GM10266 (cell line): ENCODE results near the gene LEMD2.

Source experiments
- DNase-seq: peaks from one replicate; pipeline ENCODE4 v3.0.0; 2012; ENCODE audit errors: extremely low spot score
- TF ChIP-seq, protein P1 (sequence below): IDR thresholded peaks from 2 replicates; pipeline ENCODE4 v1.5.1; 2012; ENCODE audit warnings: mild to moderate bottlenecking, low read depth; ENCODE audit not compliant: control insufficient read depth, insufficient read depth; ENCODE audit errors: missing control alignments

LEMD2 gene

DNA sequence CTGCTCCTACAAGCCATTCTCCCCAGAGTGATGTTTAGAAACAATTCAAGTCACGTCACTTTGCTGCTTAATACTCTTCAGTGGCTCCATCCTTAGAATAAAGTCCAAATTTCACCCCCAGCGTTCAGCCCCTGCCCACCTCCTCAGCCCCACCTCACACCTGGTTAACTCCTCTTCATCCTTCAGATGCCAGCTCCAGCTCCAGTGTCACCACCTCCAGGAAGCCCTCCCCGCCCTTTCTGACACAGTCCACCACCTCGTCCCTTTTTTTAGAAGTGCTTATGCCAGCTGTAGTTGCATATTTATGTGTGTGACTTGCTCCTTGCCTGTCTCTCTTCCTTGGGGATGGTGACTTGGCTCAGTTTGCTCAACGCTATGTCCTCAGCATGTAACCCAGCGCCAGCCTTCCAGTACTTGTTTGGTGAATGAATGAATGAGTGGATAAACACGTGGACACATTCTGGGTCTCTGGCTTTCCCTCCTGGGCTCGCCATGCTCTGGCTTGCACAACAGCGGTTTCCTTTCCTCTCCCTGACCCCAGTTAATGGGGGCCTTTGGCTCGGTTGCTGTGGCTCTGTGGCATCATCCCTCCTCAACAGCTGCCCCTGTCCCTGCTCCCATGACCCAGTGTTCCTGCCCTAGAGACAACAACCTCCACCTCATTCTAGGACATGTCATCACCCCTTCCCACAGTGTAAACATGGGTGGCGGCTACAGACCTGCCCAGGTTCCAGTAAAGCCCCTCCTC is 38.5 kb downstream of the LEMD2 start:
- TF ChIP-seq, protein P1, sequence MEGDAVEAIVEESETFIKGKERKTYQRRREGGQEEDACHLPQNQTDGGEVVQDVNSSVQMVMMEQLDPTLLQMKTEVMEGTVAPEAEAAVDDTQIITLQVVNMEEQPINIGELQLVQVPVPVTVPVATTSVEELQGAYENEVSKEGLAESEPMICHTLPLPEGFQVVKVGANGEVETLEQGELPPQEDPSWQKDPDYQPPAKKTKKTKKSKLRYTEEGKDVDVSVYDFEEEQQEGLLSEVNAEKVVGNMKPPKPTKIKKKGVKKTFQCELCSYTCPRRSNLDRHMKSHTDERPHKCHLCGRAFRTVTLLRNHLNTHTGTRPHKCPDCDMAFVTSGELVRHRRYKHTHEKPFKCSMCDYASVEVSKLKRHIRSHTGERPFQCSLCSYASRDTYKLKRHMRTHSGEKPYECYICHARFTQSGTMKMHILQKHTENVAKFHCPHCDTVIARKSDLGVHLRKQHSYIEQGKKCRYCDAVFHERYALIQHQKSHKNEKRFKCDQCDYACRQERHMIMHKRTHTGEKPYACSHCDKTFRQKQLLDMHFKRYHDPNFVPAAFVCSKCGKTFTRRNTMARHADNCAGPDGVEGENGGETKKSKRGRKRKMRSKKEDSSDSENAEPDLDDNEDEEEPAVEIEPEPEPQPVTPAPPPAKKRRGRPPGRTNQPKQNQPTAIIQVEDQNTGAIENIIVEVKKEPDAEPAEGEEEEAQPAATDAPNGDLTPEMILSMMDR: no peak
- DNase-seq: no peak

DNA sequence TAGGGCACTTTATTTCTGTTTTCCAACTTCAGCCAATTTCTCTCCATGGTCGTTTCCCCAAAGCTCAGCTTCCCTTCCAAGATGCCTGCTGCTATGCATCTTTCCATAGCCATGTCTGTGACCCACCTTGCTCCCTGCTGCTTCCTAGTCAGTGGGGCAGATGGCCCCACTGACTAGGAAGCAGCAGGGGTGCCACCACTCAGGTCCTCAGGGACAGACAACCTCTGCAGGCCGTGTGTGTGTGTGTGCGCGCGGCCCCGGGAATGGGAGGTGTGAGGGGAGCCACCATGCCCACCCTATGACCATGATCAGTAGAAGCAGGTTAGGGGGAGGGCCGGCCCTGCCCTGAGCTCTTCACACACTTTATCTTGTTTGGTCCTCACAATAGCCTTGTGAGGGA is 39.5 kb downstream of the LEMD2 start:
- TF ChIP-seq, protein P1: no peak

DNA sequence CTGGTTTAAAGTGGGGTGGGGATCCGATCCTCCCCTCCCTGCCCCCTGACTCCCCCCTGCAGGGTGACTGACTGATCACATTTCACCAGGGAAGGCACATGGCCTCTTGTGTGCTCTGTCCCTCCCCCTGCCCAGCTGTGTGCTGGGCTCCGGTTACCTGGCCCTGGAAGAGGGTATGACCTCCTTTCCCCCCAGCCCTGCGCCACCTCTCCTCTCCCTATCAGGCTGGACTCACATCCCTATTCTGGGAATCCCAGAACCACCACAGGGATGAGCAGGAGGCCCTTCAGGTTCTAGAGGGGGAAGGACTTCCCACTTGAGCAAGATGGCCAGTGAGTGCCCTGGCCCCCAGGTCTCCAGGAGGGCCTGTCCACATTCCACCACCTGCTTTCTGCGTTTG is 40.1 kb downstream of the LEMD2 start:
- TF ChIP-seq, protein P1: no peak
- no peak for DNase-seq

More for the DNA sequence above, 39.5 kb downstream of the LEMD2 start:
- DNase-seq: no peak

DNA sequence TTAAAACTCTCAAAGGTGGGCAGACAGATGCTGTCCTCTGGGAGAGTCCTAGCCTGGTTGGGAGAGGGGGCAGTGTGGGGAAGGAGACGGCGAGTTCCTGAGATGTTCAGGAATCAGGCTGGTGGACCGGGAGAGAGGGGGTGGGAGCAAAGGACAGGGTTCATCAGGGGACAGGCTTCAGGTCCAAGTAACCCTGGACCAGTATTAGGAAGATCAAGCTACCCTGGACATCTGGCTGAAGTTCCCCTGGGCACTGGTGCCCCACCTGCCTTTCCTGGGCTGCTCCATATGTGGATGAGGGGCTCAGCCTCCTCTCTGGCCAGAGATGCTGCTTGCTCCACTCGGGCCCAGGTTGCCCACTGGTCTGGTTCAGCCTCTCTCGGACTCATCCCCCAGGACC is 41.1 kb downstream of the LEMD2 start:
- no peak for DNase-seq
- TF ChIP-seq, protein P1: no peak

DNA sequence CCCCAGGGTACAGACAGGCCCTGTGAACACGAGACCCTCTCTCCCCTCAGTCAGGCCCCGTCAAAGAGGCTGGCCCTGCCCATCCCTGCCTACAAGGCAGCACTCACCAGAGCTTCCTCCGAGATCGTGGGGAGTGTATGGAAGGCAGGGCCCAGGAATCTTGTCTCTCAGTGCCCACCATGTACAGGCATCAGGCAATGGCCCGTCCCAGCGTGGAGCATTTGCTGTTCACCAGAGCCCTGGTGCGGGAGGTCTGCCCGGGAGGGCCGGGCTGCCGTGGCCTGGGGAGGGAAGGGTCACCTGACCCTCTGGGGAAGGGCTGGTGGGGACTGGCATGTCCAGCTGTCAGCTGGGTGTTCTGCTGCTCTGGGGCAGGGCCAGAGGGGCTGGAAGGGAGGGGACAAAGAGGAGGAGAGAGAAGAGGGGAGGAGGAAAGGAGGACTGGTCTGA is 42.3 kb downstream of the LEMD2 start, which contains the start of gene IP6K3:
TSS of gene IP6K3 (minus strand) at position 255 of the 450 bp plus-strand sequence. CDS start 11,429 bp downstream, outside the sequence.
- TF ChIP-seq, protein P1: no peak
- no peak for DNase-seq

DNA sequence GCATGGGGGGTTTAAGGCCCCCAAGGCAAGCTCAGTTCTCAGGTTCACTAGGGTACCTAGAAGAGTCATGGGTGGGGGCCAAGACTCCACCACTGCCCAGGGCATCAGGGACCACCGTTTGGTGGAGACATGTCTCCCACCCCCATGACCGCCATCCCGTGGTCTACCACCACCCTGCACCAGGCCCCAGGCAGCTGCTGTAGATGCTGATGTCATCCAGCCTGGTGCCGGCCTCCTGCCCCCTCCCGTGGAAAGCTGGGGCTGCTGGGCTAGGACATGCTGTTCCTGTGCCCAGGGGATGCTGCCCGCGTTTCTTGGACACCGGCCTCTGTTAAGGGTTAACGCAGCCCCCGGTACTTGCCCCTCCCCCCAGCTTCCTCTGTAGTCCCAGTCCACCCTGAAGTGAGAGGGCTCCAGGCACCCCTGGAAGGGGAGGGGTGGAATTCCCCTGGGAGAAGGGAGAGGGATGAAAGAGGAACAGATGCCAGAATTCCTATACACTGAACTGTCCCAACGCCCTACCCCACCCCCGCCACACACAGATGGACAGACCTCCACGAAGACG is 42.8 kb downstream of the LEMD2 start:
- no peak for DNase-seq
- TF ChIP-seq, protein P1: no peak

DNA sequence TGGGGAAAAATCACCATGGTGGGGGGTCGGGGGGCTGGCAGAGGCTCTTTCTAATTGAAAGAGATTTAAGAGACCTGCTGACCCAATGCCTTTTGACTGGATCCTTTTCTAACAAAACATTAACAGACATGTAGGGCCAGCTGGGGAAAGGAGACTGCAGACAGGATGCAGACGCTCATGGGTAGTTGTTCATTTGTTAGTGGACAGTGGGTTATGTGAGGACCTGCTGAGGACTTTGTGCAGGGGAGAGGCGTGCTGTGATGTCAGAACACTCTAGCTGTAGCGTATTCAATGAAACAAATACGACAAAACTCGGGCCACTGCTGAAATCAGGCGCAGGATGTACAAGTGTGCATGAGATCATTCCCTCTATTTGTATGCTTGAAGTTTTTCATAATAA is 43.4 kb downstream of the LEMD2 start:
- TF ChIP-seq, protein P1: no peak
- no peak for DNase-seq
